Adrenal gland (tissue), 12 donors: ENCODE data around the gene SRRM2. TPM values are rescaled to one million over a fixed set of nuclear protein-coding genes. Genes with fewer than 3 reads are reported as not detected.

Experiments used
- DNase-seq, 7 donors: peaks; one replicate each; pipeline ENCODE4 v3.0.0-alpha.2; 2019 to 2020
- H3K27ac ChIP-seq, 5 donors: fragments of 200-600 bp; sonication (generic) in 4 of 5; 1 replicate in 3 of 5; 2 replicates in 2 of 5; pipeline versions ENCODE4 v1.5.1 to v1.8.0; 2016 to 2020; ENCODE audit warnings: mild to moderate bottlenecking in 1 of 5
- H3K27me3 ChIP-seq: fragments of 200-600 bp; 2 replicates; pipeline ENCODE4 v1.8.0; 2021
- H3K36me3 ChIP-seq, 2 donors: fragments of 200-600 bp; replicated peaks in 1 of 2; 1 replicate in 1 of 2; 2 replicates in 1 of 2; pipeline versions ENCODE4 v1.5.1 to v1.8.0; 2018 to 2022
- H3K4me1 ChIP-seq, 2 donors: fragments of 200-600 bp; replicated peaks in 1 of 2; 1 replicate in 1 of 2; 2 replicates in 1 of 2; pipeline versions ENCODE4 v1.5.1 to v1.8.0; 2018 to 2021
- H3K4me3 ChIP-seq, 4 donors: fragments of 200-600 bp; sonication (generic) in 3 of 4; one replicate each; pipeline ENCODE4 v1.5.1; 2016 to 2018
- H3K9me3 ChIP-seq, 3 donors: fragments of 200-600 bp; sonication (generic) in 1 of 3; replicated peaks in 1 of 3; 1 replicate in 2 of 3; 2 replicates in 1 of 3; pipeline versions ENCODE4 v1.5.1 to v1.8.0; 2016 to 2021
- CTCF ChIP-seq, 6 experiments: fragments of 450-650 bp in 4 of 6; fragments of 200-600 bp in 2 of 6; sonication (generic) in 1 of 6; IDR thresholded peaks; 1 replicate in 5 of 6; 2 replicates in 1 of 6; pipeline versions ENCODE4 v1.5.1 to v1.8.0; 2016 to 2021; ENCODE audit warnings: antibody characterized with exemption in 6 of 6, mild to moderate bottlenecking in 2 of 6, moderate library complexity in 1 of 6
- POLR2A ChIP-seq, 2 donors: fragments of 450-650 bp; IDR thresholded peaks; one replicate each; pipeline ENCODE4 v1.6.1; 2017; ENCODE audit warnings: antibody characterized with exemption in 2 of 2, mild to moderate bottlenecking in 2 of 2, moderate library complexity in 1 of 2
- WGBS, 4 donors: extraction: QIAGEN DNeasy Blood & Tissue Kit in 2 of 4; methylation state at CpG; one replicate each; pipeline versions ENCODE4 v1.1.5 to v1.1.7; 2013 to 2017; 5-methylcytosine and 5-hydroxymethylcytosine counted together
- intact Hi-C, 2 donors: fragments of 100-400 bp; cut with DNase I; formaldehyde crosslinking; loops; one replicate each; pipeline versions ENCODE4 v1.14.1 to v1.15.0; 2022 to 2023
- polyA plus RNA-seq, 3 donors: library from polyadenylated mRNA; stranded (reverse); fragments of 200-250 nt in 2 of 3; fragments of 350-450 nt in 1 of 3; fragmentation: Illumina TruSeq in 1 of 3; extraction: RNeasy Lipid Tissue Mini Kit (QIAGEN cat#74804) in 1 of 3; gene quantifications; one replicate each; pipeline ENCODE4 v1.2.3, GENCODE V29; 2013 to 2014
- total RNA-seq, 9 donors: library from RNA; depleted of rRNA in 4 of 9; stranded (reverse); fragments of >200 nt in 4 of 9; fragments of 120-200 nt in 1 of 9; fragmentation: NEBNext Ultra II Directional in 1 of 9; extraction: Animal tissue kit (Norgen Biotek cat#: 25700) in 1 of 9; gene quantifications; one replicate each; pipeline versions ENCODE4 v1.1.0 to v1.2.4, GENCODE V29; 2013 to 2023
- donor health status: healthy with polysubstance abuse.
- donor health status: Bipolar disorder and iron deficiency.
- donor health status: DM: yes; HTN: yes; CAD: no.
- donor health status: DM: no; HTN: no; CAD: no.
- donor health status: DM: no; HTN: no; CAD: no.
- donor health status: DM: yes; HTN: yes; CAD: no.

SRRM2 gene
- total and polyA plus RNA-seq, 12 donors, result 81.7 to 3,120 (median 328) TPM

- TF ChIP-seq POLR2A (IDR thresholded peaks at IDR 0.05) (no peak), CTCF (IDR thresholded peaks at IDR 0.05) (no peak)
- intact Hi-C loops, result no loop called here
- no peaks in the 10 kb centered on the region for H3K36me3 ChIP-seq
- H3K27me3 ChIP-seq, result peaks cover 4% of the 10 kb centered on the region
- H3K4me3 ChIP-seq, result no peak overlapping the region
- H3K27ac ChIP-seq, result no peak overlapping the region
- peaks cover 12 to 22% of the 10 kb centered on the region in 2 donors for H3K4me1 ChIP-seq
- WGBS, 4 donors, result 70 to 77% (median 71%) methylated on average over 15 to 17 of the region's 17 CpGs
- H3K9me3 ChIP-seq, result no peaks in the 10 kb centered on the region
- peak in 1 of 7 donors; percentile 41 for DNase-seq
These were observed 27.8 kb downstream of the SRRM2 start for GRCh38 chr16:2779978-2780898.

GRCh38 chr16:2782583-2783351 is 30.3 kb downstream of the SRRM2 start:
- Histone ChIP-seq H3K9me3 (no peaks in the 10 kb centered on the region), H3K27me3 (peaks cover 18% of the 10 kb centered on the region), H3K4me1 (peaks cover 4 to 10% of the 10 kb centered on the region in 2 donors), H3K36me3 (no peaks in the 10 kb centered on the region), H3K27ac (no peak overlapping the region), H3K4me3 (no peak overlapping the region)
- TF ChIP-seq CTCF (IDR thresholded peaks at IDR 0.05) (no peak), POLR2A (IDR thresholded peaks at IDR 0.05) (no peak)
- DNase-seq, result no peak
- 83 to 85% (median 83%) methylated on average over 17 to 20 of the region's 20 CpGs for WGBS, 4 donors
- intact Hi-C loops, result no loop called here

- Histone ChIP-seq H3K4me1 (peaks cover 0 to 3% of the 10 kb centered on the region in 2 donors), H3K4me3 (no peak overlapping the region), H3K9me3 (no peaks in the 10 kb centered on the region), H3K27ac (no peak overlapping the region), H3K27me3 (peaks cover 22% of the 10 kb centered on the region), H3K36me3 (no peaks in the 10 kb centered on the region)
- DNase-seq, result no peak
- intact Hi-C loops, result no loop called here
- 87 to 98% (median 91%) methylated on average over 6 to 15 of the region's 15 CpGs for WGBS, 4 donors
- TF ChIP-seq CTCF (IDR thresholded peaks at IDR 0.05) (no peak), POLR2A (IDR thresholded peaks at IDR 0.05) (no peak)
These were observed 31.3 kb downstream of the SRRM2 start for GRCh38 chr16:2783581-2784357.
